Left kidney (tissue), 2 donors: Measurements from ENCODE around the gene DNASE1L3. TPM values are rescaled to one million over a fixed set of nuclear protein-coding genes. Genes with fewer than 3 reads are reported as not detected.

ENCODE experiments used
- DNase-seq: peaks from one replicate; pipeline ENCODE4 v3.0.0-alpha.2; 2013
- polyA plus RNA-seq: library from polyadenylated mRNA; unstranded; fragments of 120-200 nt; gene quantifications from one replicate; pipeline ENCODE4 v1.2.1, GENCODE V29; 2013; ENCODE audit not compliant: insufficient read length

Gene DNASE1L3
- polyA plus RNA-seq, 1 donor, result 9.2 TPM

DNA sequence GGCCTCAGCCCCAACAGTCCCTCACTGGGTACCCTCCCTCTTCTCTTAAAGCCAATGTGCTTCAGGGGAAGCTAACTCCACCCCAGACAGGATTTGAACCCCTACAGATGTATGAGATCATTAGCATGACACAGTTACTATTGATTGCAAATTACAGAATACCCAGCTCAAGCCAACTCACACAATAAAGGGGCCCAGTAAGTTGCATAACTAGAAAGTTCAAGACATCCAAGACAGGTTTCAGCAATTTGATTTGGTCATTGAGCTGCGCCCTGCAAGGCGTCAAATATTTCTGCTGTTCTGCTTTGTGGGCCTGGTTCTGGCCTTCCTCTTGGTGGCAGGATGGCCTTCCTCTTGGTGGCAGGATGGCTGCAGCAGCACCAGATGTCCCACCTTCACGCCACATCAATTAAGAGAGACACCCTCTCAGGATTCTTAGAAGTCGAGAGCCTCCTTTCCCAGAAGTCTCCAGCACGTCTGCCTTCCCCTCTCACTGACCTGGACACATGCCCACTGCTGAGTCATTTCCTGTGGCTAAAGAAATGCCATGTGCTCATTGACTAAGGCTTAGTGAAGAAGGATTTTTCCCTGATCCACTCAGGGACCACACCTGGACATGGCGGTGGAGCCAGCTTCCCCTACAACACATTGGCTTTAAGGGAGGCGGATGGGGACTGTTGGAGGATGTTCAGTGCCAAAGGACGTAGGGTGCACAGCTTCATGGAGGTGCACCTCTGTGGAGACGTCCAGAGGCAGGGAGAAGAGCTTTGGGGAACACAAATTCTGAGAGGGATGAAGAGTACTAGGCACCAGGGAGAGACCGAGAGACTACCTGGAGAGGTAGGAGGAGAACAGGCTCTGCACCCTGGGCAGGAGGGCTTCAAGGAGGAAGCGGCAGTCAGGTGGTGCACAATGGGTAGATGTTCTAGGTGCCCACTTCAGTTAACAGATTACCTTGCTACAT lies 49.1 kb downstream of the DNASE1L3 start:
- no peak for DNase-seq

DNA sequence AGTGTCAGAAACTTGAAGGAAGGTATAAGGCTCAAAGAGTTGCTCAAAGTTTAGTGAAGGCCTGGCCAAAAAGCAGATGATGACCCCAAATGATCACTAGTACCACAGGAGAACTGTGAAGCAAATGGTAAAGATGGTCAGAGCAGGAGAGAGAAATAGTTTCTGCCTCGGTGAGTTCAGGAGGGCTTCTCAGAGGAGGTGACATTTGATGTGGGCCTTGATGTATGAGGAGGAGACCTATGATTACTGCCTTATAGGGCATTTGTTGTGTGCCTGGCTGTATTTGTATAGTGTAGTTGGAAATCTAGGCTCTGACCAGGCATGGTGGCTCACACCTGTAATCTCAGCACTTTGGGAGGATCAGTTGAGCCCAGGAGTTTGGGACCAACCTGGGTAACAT lies 50.4 kb downstream of the DNASE1L3 start:
- no peak for DNase-seq

DNA sequence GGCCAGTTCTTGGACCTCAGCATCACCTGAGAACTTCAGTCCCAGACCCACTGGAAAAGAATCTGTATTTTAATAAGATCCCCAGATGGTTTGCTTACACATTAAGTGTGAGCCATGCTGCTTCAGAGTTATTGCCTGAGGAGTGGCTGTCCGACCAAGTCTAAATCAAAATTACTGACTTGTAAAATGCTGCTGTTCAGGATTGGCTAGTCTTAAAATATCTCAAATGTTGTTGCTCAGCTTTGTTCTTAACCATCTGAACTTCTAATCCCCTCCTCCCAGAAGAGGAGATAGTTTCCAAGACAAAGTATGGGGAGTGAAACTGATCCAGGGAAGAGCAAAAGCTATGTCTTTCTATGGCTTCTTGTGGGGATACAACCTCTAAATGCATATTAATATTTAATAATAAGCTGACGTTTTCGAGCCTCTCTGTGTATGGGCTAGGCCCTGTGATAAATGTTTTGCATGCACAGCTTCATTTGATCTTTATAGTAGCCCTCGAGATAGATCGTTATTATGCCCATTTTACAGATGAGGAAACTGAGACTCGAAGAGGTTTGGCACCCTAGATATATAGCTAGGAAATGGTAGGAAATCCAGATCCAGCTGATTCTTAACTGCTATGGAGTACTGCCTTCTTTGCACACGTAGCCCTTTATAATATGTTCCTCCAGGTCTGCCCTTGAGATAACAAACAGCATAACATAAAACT lies 52.2 kb downstream of the DNASE1L3 start:
- no peak for DNase-seq

DNA sequence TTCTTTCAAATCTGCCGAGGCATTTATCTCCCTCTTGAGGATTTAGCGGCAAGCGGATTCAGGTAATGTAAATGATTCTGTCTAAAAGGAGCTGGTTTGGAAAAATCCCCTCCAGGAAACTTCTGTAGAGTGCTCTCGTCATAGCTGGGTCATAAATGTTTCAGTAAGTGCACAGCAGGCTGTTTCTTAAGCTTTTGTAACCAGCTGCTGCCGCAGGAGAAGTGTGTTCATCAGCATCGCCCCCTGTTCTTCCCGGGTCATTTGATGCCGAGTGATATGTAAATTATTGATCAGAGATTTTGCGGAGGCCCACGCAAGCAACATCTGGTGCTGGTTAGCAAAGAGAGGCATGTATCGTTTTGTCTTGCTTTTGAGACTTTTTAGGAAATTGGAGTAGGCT lies 53.1 kb downstream of the DNASE1L3 start:
- no peak for DNase-seq

DNA sequence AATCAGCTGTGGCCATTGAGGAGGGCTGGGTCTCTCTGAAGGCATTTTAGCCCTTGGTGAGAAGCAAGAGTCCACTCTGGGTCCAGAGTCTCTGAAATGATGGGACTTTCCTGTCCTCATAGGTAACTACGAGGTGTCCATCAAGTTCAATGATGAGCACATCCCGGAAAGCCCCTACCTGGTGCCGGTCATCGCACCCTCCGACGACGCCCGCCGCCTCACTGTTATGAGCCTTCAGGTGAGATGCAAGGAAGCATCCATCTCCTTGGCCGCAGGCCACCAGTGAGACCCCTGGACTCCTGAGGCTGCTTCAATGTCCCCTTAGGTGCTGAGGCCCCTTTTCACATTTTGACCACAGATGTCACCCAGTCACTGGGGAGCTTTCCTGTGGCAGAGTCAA lies 54.9 kb downstream of the DNASE1L3 start:
- DNase-seq, result no peak

DNA sequence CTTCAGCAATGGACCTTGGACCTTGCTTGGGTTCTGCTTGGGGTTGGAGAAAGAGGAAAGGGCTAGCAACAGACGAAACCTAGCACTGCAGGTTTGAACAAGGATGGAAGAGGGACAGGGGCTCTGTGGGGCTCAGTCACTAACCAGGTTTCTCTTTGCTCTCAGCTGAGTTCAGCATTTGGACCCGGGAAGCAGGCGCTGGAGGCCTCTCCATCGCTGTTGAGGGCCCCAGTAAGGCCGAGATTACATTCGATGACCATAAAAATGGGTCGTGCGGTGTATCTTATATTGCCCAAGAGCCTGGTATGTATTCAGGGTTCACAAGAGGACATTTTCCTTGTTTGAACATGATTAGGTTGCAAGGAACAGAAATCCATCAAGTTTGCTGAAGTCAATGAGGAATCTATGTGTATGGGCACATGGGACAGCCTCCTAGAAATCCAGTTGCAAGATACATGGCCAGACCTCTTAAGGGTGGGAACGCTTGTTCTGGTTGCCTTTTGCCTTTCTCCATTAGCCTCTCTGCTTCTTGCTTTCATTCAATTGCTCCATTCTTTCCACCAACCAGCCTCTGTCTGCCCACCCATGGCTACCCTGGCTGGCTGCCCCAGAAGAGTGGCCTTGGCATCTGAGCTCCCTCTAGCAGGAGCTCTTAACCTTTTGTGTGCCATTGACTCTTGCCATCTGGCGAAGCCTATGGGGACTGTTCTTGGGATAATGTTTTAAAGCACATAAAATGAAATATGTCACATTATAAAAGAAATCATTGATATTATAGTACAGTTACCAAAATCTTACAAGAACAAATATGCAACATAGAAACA lies 55.9 kb downstream of the DNASE1L3 start:
- no peak for DNase-seq

DNA sequence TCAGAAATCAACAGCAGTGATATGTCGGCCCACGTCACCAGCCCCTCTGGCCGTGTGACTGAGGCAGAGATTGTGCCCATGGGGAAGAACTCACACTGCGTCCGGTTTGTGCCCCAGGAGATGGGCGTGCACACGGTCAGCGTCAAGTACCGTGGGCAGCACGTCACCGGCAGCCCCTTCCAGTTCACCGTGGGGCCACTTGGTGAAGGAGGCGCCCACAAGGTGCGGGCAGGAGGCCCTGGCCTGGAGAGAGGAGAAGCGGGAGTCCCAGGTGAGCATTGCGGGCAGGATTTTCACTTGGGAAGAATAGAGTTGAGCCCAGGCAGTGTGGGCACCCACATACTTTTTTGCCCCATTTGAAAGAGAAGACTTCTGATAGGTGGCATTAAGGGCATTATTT lies 57.4 kb downstream of the DNASE1L3 start:
- no peak for DNase-seq

DNA sequence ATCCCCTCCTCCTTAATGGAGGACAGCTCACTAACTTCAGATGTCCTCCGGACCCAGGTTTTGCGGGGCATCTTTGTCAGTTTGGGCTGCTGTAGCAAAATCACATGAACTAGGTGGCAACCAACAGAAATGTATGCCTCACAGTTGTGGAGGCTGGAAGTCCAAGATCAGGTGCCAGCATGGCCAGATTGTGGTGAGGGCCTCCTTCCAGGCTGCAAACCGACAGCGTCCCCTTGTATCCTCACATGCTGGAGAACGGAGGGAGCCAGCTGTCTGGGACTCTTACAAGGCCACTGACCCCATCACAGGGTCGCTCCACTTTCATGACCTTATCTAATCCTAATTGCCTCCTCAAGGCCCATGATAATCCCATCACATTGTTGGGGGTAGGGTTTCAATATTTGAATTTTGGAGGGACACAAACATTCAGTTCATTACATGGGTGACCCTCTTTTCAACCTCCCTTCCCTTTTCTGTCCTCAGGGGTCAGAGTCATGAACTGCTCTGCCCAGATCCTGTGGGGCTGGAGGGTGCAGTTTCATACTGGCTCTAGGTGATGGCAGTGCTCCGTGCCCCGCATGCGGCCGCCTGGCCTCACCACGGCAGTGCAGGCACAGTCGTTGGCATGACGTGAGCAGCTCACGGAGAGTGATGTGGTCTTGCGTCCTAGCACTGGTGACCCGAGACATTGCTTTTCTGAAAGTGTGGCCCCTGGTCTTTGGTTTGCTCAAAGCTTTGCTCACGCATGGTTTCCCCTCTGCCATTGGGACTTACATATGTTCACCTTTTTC lies 58.4 kb downstream of the DNASE1L3 start:
- DNase-seq, result no peak

DNA sequence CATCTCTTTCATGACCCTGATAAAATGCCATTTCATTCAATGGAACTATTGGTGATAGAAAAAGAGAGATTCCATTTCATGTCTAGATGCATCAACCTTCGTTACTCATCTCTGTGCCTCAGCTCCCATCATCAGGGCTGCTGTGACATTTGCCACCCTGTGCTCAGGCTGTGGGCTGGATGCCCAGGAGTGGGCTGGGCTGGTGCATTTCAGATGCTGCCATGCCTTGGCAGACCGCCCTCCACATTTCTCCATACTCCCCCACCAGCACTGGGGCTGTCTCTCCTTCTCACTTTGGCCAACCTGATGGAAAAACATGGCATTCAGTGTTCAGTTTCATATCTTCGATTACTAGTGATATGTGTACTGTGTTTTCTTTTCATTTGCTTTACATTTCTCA lies 59.1 kb downstream of the DNASE1L3 start:
- no peak for DNase-seq

DNA sequence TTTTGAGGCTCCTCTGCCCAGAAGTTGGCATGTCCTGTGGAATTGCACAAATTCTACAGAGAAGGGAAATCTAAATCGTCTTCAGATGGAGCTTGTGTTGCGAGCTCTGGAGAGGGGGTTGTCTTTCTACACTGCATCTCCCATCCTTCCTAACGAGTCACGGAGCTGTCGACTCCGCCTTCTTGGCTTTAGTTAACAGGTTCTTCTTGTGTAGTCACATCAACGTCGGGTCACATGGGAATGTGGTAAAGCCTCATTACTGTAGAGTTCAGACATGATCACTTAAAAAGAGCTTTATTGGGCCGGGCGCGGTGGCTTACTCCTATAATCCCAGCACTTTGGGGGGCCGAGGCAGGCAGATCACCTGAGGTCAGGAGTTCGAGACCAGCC lies 60.0 kb downstream of the DNASE1L3 start:
- DNase-seq, result no peak

DNA sequence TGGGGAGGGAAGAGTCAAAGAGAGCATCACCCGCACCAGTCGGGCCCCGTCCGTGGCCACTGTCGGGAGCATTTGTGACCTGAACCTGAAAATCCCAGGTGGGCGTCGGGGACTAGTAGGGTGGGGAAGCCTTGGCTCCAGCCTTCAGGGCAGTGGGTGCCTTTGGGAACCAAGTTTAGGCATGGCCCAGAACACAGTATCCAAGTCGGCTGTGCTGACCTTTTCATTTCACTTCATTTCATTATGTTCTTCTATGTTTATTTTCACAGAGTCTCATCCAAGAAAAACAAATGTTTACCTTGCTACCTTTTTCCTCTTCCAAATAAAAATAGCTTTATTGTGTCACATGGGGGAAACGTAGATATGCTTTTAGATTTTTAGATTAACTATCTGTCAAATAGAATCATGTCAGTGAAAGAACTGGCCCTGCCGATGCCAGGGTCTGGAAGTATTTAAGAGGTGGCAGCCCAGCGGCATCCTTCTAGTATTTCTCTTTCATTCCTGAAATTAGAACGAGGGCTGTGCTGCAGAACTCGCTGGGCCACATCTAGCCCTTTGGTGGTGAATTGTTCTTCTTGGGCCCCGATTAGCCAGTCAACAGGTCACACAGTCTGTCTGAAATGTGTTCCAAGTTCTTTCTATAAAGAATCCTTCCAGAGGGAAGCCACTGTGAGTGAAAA lies 60.5 kb downstream of the DNASE1L3 start:
- DNase-seq, result no peak

DNA sequence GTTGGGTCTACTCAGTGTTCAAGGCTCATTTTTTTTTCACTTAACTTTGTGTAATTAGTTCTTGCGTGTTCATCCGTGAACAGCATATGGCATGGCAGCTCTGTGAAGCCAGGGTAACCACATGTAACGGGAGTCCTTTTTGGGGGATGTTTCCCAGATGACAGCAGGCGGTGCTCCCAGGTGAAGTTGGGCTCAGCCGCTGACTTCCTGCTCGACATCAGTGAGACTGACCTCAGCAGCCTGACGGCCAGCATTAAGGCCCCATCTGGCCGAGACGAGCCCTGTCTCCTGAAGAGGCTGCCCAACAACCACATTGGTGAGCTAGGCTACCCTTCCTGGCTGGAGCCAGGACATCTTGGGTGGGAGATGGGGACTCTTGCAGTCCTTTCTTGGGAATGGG lies 62.7 kb downstream of the DNASE1L3 start:
- no peak for DNase-seq

DNA sequence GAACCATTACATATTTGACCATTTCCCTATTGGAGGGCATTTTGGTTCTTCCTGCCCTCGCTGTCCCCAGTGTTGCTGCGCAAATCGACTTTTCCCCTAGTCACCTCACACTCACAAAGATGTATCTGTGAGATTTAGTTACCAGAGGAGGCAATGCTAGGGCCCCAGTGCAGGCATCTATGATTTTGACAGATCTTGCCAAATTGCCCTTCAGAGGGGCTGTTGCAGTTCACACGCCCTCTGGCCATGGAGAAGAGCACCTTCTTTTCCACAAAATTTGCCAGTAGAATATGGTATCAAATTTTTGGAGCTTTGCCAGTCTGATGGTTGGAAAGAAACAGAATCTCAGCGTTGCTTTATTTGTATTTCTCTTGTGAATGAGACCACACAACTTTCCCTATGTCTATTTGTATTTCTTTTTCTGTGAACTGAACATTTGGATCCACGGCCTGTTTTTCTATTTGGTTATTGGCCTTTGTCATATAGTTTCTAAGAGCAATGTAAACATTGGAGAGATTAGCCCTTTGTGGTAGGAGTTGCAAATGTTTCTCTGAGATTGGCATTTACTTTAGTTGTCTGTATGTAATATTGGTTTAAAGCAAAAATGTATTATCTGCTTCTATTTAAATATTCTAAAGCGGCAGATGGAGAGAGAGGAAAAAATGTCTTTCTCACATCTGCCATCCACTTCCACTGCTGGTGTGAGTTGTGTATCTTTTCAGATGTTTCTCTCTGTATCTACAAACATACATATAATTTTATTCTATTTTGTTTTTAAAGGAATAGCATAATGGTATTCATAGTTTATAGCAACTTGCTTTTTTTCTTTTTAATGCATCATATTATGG lies 66.1 kb downstream of the DNASE1L3 start:
- no peak for DNase-seq

DNA sequence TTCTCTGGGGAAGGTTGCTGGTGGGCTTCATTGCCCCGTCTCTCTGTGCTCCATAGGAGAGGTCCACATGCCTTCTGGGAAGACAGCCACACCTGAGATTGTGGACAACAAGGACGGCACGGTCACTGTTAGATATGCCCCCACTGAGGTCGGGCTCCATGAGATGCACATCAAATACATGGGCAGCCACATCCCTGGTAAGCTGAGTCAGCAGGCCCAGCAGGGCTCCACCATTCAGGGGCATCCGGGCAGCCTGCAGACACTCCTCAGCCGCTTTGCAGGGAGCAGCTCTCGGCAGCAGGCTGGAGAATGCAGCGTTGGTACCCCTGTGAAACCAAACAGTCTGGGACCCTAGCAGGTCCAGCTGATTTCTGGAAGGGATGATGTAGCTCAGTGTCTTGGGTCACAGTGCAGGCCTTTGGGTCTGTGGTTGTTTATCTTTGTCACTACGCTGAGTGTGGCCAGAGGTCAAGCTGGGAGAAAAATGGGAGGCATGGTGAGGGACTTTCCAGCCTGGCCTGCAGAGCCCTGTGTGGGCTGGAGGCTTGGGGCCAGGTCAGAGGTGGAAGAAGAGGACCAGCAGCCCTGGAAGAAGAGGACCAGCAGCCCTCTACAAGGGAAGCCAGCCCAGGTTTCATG lies 67.2 kb downstream of the DNASE1L3 start:
- no peak for DNase-seq

Other genes starting within 250 kb of the DNASE1L3 start
- 176 TPM for gene FLNB, start 202.6 kb downstream of the DNASE1L3 start, polyA plus RNA-seq
- gene ABHD6, start 26.8 kb upstream of the DNASE1L3 start, polyA plus RNA-seq, result 13.0 TPM
- 27.4 TPM for gene RPP14, start 95.3 kb upstream of the DNASE1L3 start, polyA plus RNA-seq
- gene HTD2, start 95.5 kb upstream of the DNASE1L3 start, polyA plus RNA-seq, result 15.1 TPM
- 32.5 TPM for gene PXK, start 121.9 kb upstream of the DNASE1L3 start, polyA plus RNA-seq
- gene PDHB, start 222.9 kb upstream of the DNASE1L3 start, polyA plus RNA-seq, result 117 TPM